ENCODE measurements around the gene PCDHA8.
"Not testable (repeated sequence)": the region's sequence is repeated elsewhere in the genome, so short reads cannot be mapped to it uniquely, and the experiment has no call there.

PCDHA8 gene, protein sequence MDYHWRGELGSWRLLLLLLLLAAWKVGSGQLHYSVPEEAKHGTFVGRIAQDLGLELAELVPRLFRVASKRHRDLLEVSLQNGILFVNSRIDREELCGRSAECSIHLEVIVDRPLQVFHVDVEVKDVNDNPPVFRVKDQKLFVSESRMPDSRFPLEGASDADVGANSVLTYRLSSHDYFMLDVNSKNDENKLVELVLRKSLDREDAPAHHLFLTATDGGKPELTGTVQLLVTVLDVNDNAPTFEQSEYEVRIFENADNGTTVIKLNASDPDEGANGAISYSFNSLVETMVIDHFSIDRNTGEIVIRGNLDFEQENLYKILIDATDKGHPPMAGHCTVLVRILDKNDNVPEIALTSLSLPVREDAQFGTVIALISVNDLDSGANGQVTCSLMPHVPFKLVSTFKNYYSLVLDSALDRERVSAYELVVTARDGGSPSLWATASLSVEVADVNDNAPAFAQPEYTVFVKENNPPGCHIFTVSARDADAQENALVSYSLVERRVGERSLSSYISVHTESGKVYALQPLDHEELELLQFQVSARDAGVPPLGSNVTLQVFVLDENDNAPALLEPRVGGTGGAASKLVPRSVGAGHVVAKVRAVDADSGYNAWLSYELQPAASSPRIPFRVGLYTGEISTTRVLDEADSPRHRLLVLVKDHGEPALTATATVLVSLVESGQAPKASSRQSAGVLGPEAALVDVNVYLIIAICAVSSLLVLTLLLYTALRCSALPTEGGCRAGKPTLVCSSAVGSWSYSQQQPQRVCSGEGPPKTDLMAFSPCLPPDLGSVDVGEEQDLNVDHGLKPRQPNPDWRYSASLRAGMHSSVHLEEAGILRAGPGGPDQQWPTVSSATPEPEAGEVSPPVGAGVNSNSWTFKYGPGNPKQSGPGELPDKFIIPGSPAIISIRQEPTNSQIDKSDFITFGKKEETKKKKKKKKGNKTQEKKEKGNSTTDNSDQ

DNA sequence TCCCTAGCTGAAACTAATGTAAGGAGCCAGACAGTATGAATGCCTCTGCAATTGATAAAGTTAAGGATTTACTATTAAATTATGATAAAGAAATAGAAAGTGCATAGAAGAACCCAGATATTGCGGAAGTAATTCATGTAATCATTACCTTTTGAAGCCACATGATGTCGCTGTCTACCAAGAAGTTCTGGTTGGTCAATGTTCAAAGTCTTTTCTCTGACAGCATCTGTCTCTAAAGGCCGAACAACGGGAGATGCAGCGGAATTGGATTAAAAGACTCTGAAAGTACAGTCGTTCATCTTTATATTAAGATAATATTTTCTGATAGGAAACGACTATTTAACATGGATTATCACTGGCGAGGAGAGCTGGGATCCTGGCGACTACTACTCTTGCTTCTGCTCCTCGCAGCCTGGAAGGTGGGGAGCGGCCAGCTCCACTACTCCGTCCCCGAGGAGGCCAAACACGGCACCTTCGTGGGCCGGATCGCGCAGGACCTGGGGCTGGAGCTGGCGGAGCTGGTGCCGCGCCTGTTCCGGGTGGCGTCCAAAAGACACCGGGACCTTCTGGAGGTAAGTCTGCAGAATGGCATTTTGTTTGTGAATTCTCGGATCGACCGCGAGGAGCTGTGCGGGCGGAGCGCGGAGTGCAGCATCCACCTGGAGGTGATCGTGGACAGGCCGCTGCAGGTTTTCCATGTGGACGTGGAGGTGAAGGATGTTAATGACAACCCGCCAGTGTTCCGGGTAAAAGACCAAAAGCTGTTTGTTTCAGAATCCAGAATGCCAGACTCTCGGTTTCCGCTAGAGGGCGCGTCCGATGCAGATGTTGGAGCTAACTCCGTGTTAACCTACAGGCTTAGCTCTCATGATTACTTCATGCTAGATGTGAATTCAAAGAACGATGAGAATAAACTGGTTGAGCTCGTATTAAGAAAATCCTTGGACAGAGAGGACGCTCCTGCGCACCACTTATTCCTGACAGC lies at the start of gene PCDHA8:
PCDHA8 (plus strand) TSS at position 210 of the 985 bp plus-strand sequence; CDS start at position 345, 135 bp downstream.
- no peak for DNase-seq (ENCODE audit: low read depth)

DNA sequence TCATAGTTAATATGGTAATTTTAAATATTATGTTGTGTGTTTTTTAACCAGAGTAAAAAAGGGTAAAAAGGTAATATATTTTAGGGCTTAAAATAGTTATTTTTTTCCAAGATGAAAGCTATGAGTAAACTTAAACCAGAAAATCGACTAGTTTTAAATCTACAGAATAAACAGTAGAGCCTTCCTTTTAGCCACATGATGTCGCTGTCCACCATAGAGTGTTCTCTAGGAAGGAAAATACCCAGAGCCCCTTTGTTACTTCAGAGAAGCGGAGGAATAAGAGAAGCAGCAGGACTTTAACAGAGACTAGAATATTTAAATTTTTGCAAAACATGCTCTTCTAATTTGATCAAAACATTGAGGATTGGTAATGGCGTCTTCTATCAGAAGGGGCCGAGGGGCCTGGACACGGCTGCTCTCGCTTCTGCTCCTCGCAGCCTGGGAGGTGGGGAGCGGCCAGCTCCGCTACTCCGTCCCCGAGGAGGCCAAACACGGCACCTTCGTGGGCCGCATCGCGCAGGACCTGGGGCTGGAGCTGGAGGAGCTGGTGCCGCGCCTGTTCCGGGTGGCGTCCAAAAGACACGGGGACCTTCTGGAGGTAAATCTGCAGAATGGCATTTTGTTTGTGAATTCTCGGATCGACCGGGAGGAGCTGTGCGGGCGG lies 46.3 kb upstream of the PCDHA8 start, which contains the start of gene PCDHA2:
PCDHA2 (plus strand) TSS at position 258 of the 664 bp plus-strand sequence.
- no peak for DNase-seq (ENCODE audit: low read depth)

DNA sequence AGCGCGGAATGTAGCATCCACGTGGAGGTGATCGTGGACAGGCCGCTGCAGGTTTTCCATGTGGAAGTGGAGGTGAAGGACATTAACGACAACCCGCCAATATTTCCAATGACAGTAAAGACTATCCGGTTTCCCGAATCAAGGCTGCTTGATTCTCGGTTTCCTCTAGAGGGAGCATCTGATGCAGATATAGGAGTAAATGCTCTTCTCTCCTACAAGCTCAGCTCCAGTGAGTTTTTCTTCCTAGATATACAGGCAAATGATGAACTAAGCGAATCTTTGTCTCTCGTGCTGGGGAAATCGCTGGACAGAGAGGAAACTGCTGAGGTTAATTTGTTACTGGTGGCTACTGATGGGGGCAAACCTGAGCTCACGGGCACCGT lies 45.7 kb upstream of the PCDHA8 start:
- no peak for DNase-seq (ENCODE audit: low read depth)

DNA sequence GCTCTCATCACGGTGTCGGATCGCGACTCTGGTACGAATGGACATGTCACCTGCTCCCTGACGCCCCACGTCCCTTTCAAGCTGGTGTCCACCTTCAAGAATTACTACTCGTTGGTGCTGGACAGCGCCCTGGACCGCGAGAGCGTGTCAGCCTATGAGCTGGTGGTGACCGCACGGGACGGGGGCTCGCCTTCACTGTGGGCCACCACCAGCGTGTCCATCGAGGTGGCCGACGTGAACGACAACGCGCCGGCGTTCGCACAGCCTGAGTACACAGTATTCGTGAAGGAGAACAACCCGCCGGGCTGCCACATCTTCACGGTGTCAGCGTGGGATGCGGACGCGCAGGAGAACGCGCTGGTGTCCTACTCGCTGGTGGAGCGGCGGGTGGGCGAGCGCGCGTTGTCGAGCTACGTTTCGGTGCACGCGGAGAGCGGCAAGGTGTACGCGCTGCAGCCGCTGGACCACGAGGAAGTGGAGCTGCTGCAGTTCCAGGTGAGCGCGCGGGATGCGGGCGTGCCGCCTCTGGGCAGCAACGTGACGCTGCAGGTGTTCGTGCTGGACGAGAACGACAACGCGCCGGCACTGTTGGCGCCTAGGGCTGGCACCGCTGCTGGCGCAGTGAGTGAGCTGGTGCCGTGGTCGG lies 44.8 kb upstream of the PCDHA8 start:
- DNase-seq (ENCODE audit: low read depth), result not testable (repeated sequence)

DNA sequence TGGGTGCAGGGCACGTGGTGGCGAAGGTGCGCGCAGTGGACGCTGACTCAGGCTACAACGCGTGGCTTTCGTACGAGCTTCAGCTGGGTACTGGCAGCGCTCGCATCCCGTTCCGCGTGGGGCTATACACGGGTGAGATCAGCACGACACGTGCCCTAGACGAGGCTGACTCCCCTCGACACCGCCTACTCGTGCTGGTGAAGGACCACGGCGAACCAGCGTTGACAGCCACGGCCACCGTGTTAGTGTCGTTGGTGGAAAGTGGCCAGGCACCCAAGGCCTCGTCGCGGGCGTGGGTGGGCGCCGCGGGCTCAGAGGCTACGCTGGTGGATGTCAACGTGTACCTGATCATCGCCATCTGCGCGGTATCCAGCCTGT lies 44.3 kb upstream of the PCDHA8 start:
- no peak for DNase-seq (ENCODE audit: low read depth)

DNA sequence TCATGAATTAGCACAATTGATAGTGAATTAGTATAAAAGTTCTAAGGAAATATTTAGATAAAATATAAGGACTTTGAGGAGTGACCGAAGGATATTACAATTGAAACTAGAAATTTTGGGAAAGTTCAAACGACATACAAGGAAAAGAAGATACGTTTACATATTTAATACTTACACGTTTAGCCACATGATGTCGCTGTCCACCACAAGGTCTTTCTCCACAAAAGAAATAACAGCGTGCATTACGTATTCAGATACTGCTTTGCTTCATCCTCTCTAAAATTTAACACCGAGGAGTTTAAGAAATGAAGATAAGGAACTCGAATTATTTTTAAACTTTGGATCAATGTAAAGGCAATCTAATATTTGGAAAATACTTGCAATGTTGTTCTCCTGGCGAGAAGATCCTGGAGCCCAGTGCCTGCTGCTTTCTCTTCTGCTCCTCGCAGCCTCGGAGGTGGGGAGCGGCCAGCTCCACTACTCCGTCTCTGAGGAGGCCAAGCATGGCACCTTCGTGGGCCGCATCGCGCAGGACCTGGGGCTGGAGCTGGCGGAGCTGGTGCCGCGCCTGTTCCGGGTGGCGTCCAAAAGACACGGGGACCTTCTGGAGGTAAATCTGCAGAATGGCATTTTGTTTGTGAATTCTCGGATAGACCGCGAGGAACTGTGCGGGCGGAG lies 40.0 kb upstream of the PCDHA8 start, which contains the start of gene PCDHA3:
PCDHA3 (plus strand) TSS at position 242 of the 678 bp plus-strand sequence.
- DNase-seq (ENCODE audit: low read depth), result no peak

DNA sequence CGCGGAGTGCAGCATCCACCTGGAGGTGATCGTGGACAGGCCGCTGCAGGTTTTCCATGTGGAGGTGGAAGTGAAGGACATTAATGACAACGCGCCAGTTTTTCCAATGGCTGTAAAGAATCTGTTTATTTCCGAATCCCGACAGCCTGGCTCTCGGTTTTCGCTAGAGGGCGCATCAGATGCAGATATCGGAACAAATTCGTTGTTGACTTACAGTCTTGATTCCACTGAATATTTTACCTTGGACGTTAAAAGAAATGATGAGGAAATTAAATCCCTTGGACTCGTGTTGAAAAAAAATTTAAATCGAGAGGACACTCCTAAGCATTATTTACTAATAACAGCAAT lies 39.5 kb upstream of the PCDHA8 start:
- DNase-seq (ENCODE audit: low read depth), result no peak

DNA sequence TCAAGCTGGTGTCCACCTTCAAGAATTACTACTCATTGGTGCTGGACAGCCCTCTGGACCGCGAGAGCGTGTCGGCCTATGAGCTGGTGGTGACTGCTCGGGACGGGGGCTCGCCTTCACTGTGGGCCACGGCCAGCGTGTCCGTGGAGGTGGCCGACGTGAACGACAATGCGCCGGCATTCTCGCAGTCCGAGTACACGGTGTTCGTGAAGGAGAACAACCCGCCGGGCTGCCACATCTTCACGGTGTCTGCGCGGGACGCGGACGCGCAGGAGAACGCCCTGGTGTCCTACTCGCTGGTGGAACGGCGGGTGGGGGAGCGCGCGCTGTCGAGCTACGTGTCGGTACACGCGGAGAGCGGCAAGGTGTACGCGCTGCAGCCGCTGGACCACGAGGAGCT lies 38.6 kb upstream of the PCDHA8 start:
- not testable (repeated sequence) for DNase-seq (ENCODE audit: low read depth)

DNA sequence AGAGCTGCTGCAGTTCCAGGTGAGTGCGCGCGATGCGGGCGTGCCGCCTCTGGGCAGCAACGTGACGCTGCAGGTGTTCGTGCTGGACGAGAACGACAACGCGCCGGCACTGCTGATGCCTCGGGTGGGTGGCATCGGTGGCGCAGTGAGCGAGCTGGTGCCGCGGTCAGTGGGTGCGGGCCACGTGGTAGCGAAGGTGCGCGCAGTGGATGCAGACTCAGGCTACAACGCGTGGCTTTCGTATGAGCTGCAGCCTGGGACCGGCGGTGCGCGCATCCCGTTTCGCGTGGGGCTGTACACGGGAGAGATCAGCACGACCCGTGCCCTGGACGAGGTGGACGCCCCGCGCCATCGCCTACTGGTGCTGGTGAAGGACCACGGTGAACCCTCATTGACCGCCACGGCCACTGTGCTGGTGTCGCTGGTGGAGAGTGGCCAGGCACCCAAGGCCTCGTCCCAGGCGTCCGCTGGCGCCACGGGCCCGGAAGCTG lies 38.2 kb upstream of the PCDHA8 start:
- no peak for DNase-seq (ENCODE audit: low read depth)

DNA sequence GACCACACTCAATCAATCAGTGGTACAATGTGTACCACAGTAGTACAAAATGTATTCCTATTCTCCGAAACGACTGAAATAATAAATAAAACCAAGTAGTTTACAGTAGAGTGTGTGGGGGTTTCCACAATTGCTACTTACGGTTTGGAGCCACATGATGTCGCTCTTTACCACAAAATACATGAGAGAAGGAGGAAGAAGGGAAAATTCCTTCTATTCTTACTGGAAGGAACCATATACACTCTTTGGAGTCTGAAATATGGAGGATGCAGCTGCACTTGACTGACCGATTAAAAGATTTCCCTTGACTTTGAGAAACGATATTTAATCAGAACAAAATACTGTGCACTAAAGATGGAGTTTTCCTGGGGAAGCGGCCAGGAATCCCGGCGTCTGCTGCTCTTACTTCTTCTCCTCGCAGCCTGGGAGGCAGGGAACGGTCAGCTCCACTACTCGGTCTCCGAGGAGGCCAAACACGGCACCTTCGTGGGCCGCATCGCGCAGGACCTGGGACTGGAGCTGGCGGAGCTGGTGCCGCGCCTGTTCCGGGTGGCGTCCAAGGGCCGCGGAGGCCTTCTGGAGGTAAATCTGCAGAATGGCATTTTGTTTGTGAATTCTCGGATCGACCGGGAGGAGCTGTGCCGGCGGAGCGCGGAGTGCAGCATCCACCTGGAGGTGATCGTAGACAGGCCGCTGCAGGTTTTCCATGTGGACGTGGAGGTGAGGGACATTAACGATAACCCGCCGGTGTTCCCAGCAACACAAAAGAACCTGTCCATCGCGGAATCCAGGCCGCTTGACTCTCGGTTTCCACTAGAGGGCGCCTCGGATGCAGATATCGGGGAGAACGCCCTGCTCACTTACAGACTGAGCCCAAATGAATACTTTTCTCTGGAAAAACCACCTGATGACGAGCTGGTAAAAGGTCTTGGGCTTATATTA lies 33.9 kb upstream of the PCDHA8 start, which contains the start of gene PCDHA4:
PCDHA4 (plus strand) TSS at position 235 of the 942 bp plus-strand sequence.
- DNase-seq (ENCODE audit: low read depth), result no peak

DNA sequence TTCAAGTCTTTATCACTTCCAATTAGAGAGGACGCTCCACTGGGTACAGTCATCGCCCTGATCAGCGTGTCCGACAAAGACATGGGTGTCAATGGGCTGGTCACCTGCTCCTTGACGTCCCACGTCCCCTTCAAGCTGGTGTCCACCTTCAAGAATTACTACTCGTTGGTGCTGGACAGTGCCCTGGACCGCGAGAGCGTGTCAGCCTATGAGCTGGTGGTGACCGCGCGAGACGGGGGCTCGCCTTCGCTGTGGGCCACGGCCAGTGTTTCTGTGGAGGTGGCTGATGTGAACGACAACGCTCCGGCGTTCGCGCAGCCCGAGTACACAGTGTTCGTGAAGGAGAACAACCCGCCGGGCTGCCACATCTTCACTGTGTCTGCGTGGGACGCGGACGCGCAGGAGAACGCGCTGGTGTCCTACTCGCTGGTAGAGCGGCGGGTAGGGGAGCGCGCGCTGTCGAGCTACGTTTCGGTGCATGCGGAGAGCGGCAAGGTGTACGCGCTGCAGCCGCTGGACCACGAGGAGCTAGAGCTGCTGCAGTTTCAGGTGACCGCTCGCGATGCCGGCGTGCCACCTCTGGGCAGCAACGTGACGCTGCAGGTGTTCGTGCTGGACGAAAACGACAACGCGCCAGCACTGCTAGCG lies 32.6 kb upstream of the PCDHA8 start:
- not testable (repeated sequence) for DNase-seq (ENCODE audit: low read depth)

DNA sequence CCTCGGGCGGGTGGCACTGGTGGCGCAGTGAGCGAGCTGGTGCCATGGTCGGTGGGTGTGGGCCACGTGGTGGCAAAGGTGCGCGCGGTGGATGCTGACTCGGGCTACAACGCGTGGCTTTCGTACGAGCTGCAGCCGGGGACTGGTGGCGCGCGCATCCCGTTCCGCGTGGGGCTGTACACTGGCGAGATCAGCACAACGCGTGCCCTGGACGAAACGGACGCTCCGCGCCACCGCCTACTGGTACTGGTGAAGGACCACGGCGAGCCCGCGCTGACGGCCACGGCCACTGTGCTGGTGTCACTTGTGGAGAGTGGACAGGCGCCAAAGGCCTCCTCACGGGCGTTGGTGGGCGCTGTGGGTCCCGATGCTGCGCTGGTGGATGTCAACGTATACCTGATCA lies 32.1 kb upstream of the PCDHA8 start:
- DNase-seq (ENCODE audit: low read depth), result no peak

DNA sequence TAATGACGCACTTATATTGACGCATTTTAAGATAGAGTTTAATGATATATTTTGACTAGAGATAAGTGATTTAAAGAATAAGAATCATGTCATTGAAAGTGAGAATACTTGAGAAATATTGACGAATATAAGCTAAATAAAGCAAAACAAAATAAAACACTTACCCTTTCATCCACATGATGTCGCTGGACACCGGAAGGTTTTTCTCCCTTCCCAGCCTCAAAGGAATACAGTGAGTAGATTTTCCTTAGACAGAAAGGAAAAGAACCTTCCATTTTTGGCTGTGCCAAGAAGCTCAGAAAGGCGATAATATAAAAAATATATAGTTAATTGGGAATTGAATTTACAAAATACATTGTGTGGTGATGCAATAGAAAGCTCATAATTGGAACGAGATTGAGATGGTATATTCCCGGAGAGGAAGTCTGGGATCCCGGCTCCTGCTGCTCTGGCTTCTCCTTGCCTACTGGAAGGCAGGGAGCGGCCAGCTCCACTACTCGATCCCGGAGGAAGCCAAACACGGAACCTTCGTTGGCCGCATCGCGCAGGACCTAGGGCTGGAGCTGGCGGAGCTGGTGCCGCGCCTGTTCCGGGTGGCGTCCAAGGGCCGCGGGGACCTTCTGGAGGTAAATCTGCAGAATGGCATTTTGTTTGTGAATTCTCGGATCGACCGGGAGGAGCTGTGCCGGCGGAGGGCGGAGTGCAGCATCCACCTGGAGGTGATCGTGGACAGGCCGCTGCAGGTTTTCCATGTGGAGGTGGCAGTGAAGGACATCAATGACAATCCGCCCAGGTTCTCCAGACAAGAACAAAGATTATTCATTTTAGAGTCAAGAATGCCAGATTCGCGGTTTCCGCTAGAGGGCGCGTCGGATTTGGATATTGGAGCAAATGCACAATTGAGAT lies 19.4 kb upstream of the PCDHA8 start, which contains the start of gene PCDHA5:
PCDHA5 (plus strand) TSS at position 239 of the 906 bp plus-strand sequence.
- DNase-seq (ENCODE audit: low read depth), result no peak

DNA sequence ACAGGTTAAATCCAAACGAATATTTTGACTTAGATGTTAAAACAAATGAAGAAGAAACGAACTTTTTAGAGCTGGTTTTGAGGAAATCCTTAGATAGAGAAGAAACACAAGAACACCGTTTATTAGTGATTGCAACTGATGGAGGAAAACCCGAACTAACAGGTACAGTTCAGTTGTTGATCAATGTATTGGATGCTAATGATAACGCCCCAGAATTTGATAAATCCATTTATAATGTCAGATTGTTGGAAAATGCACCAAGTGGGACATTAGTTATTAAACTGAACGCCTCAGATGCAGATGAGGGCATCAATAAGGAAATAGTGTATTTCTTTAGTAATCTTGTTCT lies 18.7 kb upstream of the PCDHA8 start:
- DNase-seq (ENCODE audit: low read depth), result no peak

DNA sequence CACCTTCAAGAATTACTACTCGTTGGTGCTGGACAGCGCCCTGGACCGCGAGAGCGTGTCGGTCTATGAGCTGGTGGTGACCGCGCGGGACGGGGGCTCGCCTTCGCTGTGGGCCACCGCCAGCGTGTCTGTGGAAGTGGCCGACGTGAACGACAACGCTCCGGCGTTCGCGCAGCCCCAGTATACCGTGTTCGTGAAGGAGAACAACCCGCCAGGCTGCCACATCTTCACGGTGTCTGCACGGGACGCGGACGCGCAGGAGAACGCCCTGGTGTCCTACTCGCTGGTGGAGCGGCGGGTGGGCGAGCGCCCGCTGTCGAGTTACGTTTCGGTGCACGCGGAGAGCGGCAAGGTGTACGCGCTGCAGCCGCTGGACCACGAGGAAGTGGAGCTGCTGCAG lies 18.0 kb upstream of the PCDHA8 start:
- DNase-seq (ENCODE audit: low read depth), result not testable (repeated sequence)

DNA sequence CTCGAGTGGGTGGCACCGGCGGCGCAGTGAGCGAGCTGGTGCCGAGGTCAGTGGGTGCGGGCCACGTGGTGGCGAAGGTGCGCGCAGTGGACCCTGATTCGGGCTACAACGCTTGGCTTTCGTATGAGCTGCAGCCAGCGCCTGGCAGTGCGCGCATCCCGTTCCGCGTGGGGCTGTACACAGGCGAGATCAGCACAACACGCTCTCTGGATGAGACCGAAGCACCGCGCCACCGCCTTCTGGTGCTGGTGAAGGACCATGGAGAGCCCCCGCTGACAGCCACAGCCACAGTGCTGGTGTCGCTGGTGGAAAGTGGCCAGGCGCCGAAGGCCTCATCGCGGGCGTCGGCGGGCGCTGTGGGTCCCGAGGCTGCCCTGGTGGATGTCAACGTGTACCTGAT lies 17.5 kb upstream of the PCDHA8 start:
- DNase-seq (ENCODE audit: low read depth), result no peak

Measured in stimulated activated CD8-positive, alpha-beta memory T cell treated with anti-CD3 and anti-CD28 coated beads, Interleukin-15, amount 100 ng/mL, for 1 hour (primary cell).